ENCODE measurements around the gene MYH7B.

The MYH7B gene

DNA sequence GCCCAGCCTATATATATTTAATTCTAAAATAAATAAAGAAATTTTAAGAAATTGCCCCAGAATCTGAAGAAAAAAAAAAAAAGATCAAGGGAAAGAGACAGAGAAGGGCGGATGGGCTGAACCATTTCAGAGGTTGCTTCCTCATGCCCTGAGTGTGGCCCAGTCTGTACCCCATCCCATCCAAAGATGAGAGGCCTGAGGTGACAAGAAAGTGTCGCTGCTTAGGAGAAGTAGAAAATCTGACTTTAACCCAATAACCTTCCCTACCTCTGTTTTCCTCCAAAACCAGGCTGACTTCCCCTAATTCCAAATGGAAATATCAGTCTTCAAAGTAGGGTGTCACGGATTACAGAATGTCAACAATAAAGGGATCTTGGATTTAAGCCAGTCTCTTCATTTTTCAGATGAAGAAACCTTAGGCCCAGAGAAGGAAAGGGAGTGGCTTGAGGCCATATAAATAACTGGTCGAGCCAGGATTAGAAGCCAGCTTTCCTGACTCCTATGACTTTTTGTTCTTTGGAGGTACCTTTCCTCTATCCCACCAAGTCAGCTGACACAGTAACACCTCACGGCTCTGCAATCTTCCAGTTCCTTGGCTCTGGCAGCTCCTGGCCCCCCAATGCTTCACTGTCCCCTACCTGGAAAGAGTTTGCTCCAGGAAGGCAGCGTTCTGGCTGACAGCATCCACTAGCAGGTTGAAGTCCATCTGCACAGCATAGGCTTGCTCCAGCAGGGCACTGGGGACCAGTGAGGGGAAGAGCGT lies 10.2 kb upstream of the MYH7B start:
- no peak for DNase-seq (ENCODE audit: low spot score)

GRCh38 chr20:34946661-34947060 lies 9.0 kb upstream of the MYH7B start:
- peak; percentile 87 for DNase-seq (ENCODE audit: low spot score)

DNA sequence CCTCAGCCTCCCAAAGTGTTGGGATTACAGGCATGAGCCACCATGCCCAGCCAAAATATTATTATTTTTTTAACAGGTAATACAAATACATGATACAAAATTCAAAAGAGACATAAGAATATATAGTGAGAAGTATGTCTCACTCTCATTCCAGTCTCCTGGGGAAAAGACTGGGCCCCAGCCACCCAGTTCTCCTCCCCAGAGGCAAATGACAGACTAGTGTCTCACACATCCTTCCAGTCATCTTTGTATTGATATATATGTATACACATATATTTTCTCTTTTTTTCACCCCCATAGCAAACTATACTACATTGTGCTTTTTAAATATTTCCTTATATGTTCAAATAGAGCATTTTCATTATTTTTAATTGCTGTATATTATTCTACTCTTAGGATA lies 8.3 kb upstream of the MYH7B start:
- DNase-seq (ENCODE audit: low spot score): no peak

DNA sequence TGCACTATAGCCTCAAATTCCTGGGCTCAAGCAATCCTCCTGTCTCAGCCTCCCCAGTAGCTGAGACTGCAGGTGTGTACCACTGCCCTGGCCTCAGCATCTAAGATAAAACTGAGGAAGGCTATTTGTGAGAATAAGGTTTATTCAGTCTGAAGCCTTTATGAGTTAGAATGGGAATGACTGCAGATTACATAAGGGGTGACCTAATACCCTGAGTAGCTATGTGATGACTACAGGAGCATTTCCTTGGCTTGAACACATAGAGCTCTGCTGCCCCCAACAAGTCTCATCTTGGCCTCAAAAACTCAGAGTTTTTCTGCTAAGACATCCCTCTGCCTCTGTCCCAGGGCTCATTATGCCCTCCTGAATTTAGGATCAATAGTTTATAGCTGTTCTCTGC lies 7.6 kb upstream of the MYH7B start:
- DNase-seq (ENCODE audit: low spot score): peak; percentile 77

- DNase-seq (ENCODE audit: low spot score): no peak
Observed at GRCh38 chr20:34949120-34949519, 6.5 kb upstream of the MYH7B start.

DNA sequence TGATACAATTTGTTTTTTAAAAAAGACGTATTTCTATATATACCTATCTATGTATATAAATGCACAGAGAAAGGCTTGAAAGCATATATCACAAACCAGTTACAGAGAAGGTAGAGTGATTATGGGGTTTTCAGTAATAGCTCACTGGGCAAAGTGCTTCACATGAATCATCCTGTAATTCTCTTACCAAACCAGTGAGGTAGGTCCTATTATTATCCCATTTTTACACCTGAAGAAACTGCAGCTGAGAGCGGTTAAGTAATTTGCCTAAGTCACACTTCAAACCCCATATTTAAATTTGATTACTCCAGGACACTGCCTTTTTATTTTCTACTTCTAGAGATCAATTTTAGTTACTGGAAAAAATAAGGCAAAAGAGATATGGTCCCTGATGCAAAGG lies 4.4 kb upstream of the MYH7B start:
- DNase-seq (ENCODE audit: low spot score): peak; percentile 59

DNA sequence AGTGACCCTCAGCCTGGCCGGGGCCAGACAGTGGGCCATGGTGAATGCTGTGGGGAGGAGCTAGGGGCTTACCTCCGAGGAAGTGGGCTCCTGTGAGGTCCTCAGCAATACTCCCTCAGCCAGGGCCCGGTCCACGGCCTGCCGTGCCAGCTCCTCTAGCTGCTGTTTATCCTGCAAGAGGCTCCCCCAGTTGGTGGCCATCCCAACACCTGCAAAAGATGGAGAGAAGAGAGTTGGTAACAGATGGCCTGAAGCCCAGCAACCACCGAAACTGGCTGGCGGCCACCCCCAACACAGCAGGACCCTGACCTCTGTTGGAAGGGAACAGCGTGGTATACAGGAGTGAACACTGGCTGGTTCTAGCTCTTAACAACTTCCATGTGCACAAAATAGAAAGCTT lies 4.0 kb upstream of the MYH7B start:
- no peak for DNase-seq (ENCODE audit: low spot score)

DNA sequence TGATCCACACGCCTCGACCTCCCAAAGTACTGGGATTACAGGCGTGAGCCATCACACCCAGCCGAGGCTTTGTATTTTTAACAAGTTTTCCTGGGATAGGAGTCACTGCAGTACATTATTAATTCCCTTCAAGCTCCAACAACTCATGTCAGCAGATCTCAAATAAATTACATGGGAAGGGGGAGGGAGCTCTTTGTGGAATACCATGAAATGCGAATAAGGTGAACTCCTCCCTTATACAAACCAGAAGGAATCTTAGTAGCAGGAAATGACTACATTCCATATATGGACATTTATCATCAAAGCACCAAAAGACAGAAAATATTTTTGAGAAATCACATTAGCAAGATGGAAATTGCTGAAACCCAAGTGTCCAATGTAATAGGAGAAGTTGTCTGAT lies 3.0 kb upstream of the MYH7B start:
- peak; percentile 80 for DNase-seq (ENCODE audit: low spot score)

DNA sequence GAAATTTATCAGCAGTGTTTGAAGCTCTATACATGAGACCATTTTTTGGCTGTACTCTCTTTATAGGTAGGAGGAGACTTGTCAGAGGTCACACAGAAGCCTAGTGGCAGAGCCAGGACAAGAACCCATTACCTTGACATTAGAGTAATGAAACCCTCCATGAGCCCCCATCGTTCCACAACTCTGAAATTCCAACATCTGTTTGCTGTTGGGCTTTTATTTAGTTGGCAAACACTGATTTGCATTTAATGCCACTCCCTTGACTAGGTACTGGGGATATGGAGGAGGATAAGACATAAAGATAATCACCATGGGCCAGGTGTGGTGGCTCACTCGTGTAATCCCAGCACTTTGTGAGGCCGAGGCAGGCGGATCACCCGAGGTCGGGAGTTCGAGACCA lies 1.7 kb upstream of the MYH7B start:
- no peak for DNase-seq (ENCODE audit: low spot score)

- DNase-seq (ENCODE audit: low spot score): no peak
Observed at GRCh38 chr20:34954904-34955230, 801 bp upstream of the MYH7B start.

DNA sequence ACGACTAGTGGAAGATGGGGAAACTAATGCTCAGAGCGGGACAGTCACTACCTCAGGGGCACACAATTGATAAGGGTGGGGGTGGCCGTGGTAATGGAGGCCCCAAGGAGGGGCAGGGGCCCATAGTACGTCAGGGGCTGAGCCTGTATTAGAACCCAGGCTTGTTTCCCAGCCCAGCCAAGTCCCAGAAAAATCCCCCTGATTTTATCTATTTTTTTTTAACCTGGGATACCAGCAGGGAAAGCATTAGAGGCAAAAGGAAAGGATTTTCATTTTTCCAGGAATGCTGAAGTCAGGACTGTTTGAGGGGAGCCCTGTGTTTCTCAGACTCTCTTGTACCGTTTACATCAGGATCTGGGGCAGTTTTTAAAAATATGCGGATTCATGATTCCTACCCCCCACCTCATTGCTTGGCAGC lies 382 bp downstream of the MYH7B start:
- DNase-seq (ENCODE audit: low spot score): no peak

DNA sequence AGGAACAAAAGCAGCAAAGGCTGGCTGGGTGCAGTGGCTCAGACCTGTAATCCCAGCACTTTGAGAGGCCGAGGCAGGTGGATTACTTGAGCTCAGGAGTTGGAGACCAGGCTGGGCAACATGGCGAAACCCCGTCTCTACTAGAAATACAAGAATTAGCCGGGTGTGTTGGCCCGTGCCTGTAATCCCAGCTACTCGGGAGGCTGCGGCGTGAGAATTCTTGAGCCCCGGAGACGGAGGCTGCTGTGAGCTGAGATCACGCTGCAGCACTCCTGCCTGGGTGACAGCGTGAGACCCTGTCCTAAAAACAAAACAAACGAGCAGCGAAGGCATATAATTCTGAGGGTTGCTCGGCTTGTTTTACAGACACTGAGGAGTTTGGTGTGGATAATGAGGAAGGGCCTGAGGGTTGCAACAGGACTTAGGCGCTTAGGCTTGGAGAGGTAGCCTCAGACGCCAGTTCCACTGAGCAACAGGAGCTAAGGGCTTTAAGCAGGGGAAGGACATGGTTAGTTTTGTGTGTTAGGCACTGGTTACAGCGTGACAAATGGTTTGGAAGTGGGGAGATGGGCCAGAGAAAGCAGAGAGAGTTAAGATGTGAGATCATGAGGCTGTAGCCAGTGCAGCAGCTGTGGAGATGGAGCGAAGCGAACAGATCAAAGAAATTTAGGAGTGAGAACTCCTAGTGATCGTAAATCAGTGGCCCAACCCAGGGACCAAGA lies 1.2 kb downstream of the MYH7B start:
- no peak for DNase-seq (ENCODE audit: low spot score)

GRCh38 chr20:34964486-34964885 lies 8.8 kb downstream of the MYH7B start:
- DNase-seq (ENCODE audit: low spot score): no peak

GRCh38 chr20:34965051-34965450 lies 9.4 kb downstream of the MYH7B start:
- DNase-seq (ENCODE audit: low spot score): no peak

GRCh38 chr20:34967421-34967820 lies 11.8 kb downstream of the MYH7B start:
- DNase-seq (ENCODE audit: low spot score): no peak

GRCh38 chr20:34968042-34968775 lies 12.5 kb downstream of the MYH7B start:
- DNase-seq (ENCODE audit: low spot score): no peak

- DNase-seq (ENCODE audit: low spot score): no peak
Observed at GRCh38 chr20:34970193-34970840, 14.6 kb downstream of the MYH7B start.

- no peak for DNase-seq (ENCODE audit: low spot score)
Observed at GRCh38 chr20:34970846-34971560, 15.3 kb downstream of the MYH7B start.

DNA sequence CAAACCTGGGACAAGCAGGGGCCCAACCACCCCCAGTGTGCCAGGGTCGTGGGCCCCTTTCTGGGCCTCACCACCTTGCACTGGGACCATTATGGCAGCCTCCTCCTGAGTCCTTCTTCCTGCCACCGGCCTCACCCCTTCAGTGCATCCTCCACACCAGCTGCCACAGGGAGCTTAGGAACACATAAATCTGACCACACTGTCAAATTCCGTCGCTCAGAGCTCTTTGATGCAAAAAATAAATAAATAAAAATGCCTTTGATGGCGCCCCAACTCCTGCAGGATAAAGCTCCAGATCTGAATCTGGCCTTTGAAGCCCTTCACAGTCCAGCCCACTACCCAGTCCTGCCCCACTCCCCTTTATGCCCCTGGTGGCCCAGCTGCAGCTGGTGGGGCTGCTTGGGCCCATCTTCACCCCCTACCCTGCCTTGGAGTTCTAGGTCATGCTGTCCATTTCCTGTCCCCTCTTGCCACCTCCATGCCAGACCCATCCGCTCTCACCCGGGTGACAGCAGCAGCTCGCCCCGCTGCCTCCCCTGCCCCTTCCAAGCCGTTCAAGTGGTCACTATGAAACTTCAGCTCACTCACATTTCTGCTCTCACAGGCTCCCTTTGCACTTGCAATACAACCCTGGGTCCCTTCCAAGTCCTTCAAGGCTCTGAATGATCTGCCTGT lies 16.0 kb downstream of the MYH7B start:
- no peak for DNase-seq (ENCODE audit: low spot score)

- no peak for DNase-seq (ENCODE audit: low spot score)
Observed at GRCh38 chr20:34974246-34974645, 18.6 kb downstream of the MYH7B start.

DNA sequence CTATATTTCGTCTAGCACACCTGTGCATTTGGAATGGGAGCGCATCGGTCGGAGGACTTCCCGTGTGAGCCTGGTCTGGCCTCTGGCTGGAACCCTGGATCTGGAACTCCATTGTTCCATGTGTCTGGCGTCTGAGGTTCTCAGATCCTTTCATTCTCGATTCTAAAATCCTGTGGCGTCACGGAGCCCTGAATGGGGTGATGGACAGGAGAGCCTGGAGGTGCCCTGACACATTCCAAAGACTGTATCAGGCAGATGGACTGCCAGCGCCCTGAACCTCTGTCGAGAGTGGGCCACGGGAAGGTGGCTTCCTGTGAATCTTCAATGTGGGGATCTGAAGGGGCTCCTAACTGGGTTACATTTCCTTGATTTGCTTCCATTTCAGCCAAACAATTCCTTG lies 20.6 kb downstream of the MYH7B start:
- no peak for DNase-seq (ENCODE audit: low spot score)
